D721Med (cell line): ENCODE data around the gene EXOC4.

Experiments used
- DNase-seq: peaks from one replicate; pipeline ENCODE4 v3.0.0; 2011; ENCODE audit warnings: low spot score; ENCODE audit not compliant: insufficient read length
- FAIRE-seq: peaks from 2 replicates; lab custom pipeline; 2011; peaks lifted over from hg19 to GRCh38; lab: Jason Lieb, UNC
- CTCF ChIP-seq: IDR thresholded peaks from 2 replicates; pipeline ENCODE4 v1.5.1; 2012; ENCODE audit warnings: mild to moderate bottlenecking, control low read depth; ENCODE audit not compliant: insufficient read depth; ENCODE audit errors: missing control alignments

The EXOC4 gene

GRCh38 chr7:133299676-133300075 is 46.8 kb downstream of the EXOC4 start:
- TF ChIP-seq CTCF = no peak
- no peak for DNase-seq
- FAIRE-seq = no peak

- no peak for TF ChIP-seq CTCF
- FAIRE-seq (no peak), DNase-seq (no peak)
Measured at GRCh38 chr7:133300088-133300487, 47.2 kb downstream of the EXOC4 start.

- FAIRE-seq (no peak), DNase-seq (no peak)
- no peak for TF ChIP-seq CTCF
Measured at GRCh38 chr7:133300811-133301210, 47.9 kb downstream of the EXOC4 start.

GRCh38 chr7:133301444-133301843 is 48.6 kb downstream of the EXOC4 start:
- TF ChIP-seq CTCF = no peak
- DNase-seq = no peak
- peak; percentile 76 for FAIRE-seq

GRCh38 chr7:133303372-133303771 is 50.5 kb downstream of the EXOC4 start:
- DNase-seq = no peak
- no peak for FAIRE-seq
- TF ChIP-seq CTCF = no peak

- FAIRE-seq (no peak), DNase-seq (no peak)
- TF ChIP-seq CTCF = no peak
Measured at GRCh38 chr7:133303931-133304330, 51.1 kb downstream of the EXOC4 start.

- no peak for TF ChIP-seq CTCF
- FAIRE-seq (no peak), DNase-seq (no peak)
Measured at GRCh38 chr7:133309333-133309732, 56.5 kb downstream of the EXOC4 start.
